Loucy (cell line): ENCODE data around the gene KIF16B.

Source experiments
- H2AFZ ChIP-seq: fragments of 200-600 bp; sonication (generic); 2 replicates; pipeline ENCODE4 v1.6.0; 2016; ENCODE audit warnings: antibody characterized with exemption, mild to moderate bottlenecking, low read length, moderate library complexity
- H3F3A ChIP-seq: fragments of 200-600 bp; 2 replicates; pipeline ENCODE4 v1.6.0; 2016; ENCODE audit warnings: antibody characterized with exemption, low read depth, mild to moderate bottlenecking
- H3K27me3 ChIP-seq: fragments of 200-600 bp; sonication (generic); 2 replicates; pipeline ENCODE4 v1.6.1; 2014; ENCODE audit warnings: low read length, mild to moderate bottlenecking; ENCODE audit not compliant: insufficient read depth, poor library complexity, severe bottlenecking
- H3K36me3 ChIP-seq: fragments of 200-600 bp; sonication (generic); 2 replicates; pipeline ENCODE4 v1.6.1; 2016; ENCODE audit warnings: low read length; ENCODE audit not compliant: insufficient read depth
- H3K4me1 ChIP-seq: fragments of 200-600 bp; sonication (generic); 2 replicates; pipeline ENCODE4 v1.5.1; 2014; ENCODE audit warnings: low read length, mild to moderate bottlenecking; ENCODE audit not compliant: insufficient read depth, poor library complexity, severe bottlenecking
- H3K4me2 ChIP-seq: fragments of 200-600 bp; sonication (generic); 2 replicates; pipeline ENCODE4 v1.6.0; 2014; ENCODE audit warnings: antibody characterized with exemption, low read length, low read depth, mild to moderate bottlenecking; ENCODE audit not compliant: poor library complexity, severe bottlenecking
- H3K4me3 ChIP-seq: fragments of 200-600 bp; sonication (generic); 2 replicates; pipeline ENCODE4 v1.5.1; 2014; ENCODE audit warnings: low read length, mild to moderate bottlenecking, mixed read lengths; ENCODE audit not compliant: poor library complexity, severe bottlenecking
- H3K79me2 ChIP-seq: fragments of 200-600 bp; sonication (generic); 2 replicates; pipeline ENCODE4 v1.6.1; 2014; ENCODE audit warnings: low read length; ENCODE audit not compliant: insufficient read depth
- H3K9ac ChIP-seq: fragments of 200-600 bp; sonication (generic); 2 replicates; pipeline ENCODE4 v1.6.0; 2014; ENCODE audit warnings: mild to moderate bottlenecking, low read depth, low read length, moderate library complexity; ENCODE audit not compliant: poor library complexity, severe bottlenecking
- H3K9me2 ChIP-seq: fragments of 200-600 bp; sonication (generic); replicated peaks from 2 replicates; pipeline ENCODE4 v1.6.1; 2016; ENCODE audit warnings: low read depth, low read length, mixed read lengths
- H3K9me3 ChIP-seq: fragments of 200-600 bp; sonication (generic); 2 replicates; pipeline ENCODE4 v1.6.1; 2014; ENCODE audit warnings: mild to moderate bottlenecking, antibody characterized with exemption, low read length, low read depth; ENCODE audit not compliant: insufficient read depth
- H4K20me1 ChIP-seq: fragments of 200-600 bp; sonication (generic); 2 replicates; pipeline ENCODE4 v1.6.0; 2014; ENCODE audit warnings: antibody characterized with exemption, low read length, mild to moderate bottlenecking; ENCODE audit not compliant: insufficient read depth, poor library complexity, severe bottlenecking
- EZH2phosphoT487 ChIP-seq: fragments of 200-600 bp; IDR thresholded peaks from 2 replicates; pipeline ENCODE4 v1.6.1; 2018; ENCODE audit warnings: antibody characterized with exemption, mild to moderate bottlenecking, moderate library complexity, borderline replicate concordance
- TF ChIP-seq, protein P1 (sequence below): fragments of 200-600 bp; sonication (generic); conservative IDR thresholded peaks from 2 replicates; pipeline ENCODE4 v1.5.1; 2014; ENCODE audit warnings: mild to moderate bottlenecking, antibody characterized with exemption, low read length

The KIF16B gene

DNA sequence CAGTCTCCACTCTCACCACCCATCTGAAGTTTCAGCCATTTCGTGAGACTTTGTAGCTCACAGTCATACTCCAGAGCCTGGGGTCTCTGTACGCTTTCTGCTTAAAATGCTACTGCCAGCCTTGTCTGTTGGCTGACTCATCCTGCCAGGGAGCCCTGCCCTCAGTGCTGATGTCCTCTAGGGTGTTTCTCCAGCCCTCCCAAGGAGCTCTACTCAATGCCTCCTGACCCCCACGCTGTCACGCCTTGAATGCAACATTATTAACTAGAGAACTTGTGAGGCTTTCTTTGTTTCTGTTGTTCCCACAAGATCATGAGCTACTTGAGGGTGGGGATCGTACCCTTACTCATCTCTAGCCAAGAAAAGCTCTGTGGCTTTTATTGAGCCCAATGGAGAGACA, 20.1 kb downstream of the KIF16B start:
- Histone ChIP-seq H3K9me2 (no peaks in the 10 kb centered on the region), H3K79me2 (no peaks in the 10 kb centered on the region), H3K4me1 (no peaks in the 10 kb centered on the region), H4K20me1 (no peaks in the 10 kb centered on the region), H3K9ac (no peak overlapping the region), H2AFZ (no peak overlapping the region), H3F3A (no peaks in the 10 kb centered on the region), H3K9me3 (peaks cover 3% of the 10 kb centered on the region; the same call in 1 of the 2 replicates), H3K4me2 (no peak overlapping the region), H3K4me3 (no peak overlapping the region), H3K27me3 (no peaks in the 10 kb centered on the region), H3K36me3 (no peaks in the 10 kb centered on the region)
- no peak for TF ChIP-seq EZH2phosphoT487
- TF ChIP-seq, protein P1, sequence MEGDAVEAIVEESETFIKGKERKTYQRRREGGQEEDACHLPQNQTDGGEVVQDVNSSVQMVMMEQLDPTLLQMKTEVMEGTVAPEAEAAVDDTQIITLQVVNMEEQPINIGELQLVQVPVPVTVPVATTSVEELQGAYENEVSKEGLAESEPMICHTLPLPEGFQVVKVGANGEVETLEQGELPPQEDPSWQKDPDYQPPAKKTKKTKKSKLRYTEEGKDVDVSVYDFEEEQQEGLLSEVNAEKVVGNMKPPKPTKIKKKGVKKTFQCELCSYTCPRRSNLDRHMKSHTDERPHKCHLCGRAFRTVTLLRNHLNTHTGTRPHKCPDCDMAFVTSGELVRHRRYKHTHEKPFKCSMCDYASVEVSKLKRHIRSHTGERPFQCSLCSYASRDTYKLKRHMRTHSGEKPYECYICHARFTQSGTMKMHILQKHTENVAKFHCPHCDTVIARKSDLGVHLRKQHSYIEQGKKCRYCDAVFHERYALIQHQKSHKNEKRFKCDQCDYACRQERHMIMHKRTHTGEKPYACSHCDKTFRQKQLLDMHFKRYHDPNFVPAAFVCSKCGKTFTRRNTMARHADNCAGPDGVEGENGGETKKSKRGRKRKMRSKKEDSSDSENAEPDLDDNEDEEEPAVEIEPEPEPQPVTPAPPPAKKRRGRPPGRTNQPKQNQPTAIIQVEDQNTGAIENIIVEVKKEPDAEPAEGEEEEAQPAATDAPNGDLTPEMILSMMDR: no peak

DNA sequence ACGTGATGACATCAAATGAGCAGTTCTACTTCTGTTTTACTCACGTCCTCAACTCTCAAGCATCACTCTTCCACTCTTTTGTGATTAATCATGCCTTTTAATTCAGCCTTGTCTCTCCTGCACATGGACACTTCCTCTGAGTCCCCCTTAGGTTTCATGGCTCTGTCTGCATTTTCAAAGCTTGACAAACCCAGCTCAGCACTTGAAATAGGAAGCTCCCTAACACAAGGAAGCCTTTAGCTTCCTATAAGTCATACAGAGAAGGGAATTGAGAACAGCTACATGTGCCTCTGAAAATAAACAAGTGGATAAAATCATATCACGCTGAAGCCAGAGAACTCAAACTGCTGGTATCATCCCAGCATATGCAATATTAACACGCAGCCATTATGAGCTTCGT, 21.2 kb downstream of the KIF16B start:
- no peaks in the 10 kb centered on the region for H3K36me3 ChIP-seq
- no peak overlapping the region for H3K4me2 ChIP-seq
- no peak overlapping the region for H2AFZ ChIP-seq
- no peaks in the 10 kb centered on the region for H3F3A ChIP-seq
- H4K20me1 ChIP-seq: no peaks in the 10 kb centered on the region
- H3K9me3 ChIP-seq: peaks cover 3% of the 10 kb centered on the region; the same call in 1 of the 2 replicates
- H3K27me3 ChIP-seq: no peaks in the 10 kb centered on the region
- TF ChIP-seq, protein P1: no peak
- no peak for TF ChIP-seq EZH2phosphoT487
- no peaks in the 10 kb centered on the region for H3K4me1 ChIP-seq
- no peaks in the 10 kb centered on the region for H3K79me2 ChIP-seq
- no peak overlapping the region for H3K9ac ChIP-seq
- no peak overlapping the region for H3K4me3 ChIP-seq
- no peaks in the 10 kb centered on the region for H3K9me2 ChIP-seq

DNA sequence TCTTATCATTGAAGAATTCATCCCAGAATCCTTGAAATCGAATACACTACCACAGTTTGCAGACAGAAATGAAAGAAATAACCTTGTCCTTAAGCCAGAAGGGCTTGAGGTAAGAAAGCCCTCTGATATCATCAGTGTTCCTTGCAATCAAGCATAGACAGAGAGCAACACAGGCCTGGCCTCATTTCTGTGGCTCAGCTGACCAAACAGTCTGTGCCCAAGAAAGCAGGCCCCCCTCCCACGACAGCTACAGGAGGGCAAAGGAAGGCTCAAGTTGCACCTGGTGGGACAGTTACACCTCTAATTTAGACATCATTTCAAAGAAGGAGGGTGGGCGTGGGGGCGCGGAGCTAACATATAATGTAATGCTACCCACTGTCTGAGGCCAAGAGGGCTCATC, 21.6 kb downstream of the KIF16B start:
- TF ChIP-seq, protein P1: no peak
- no peak for TF ChIP-seq EZH2phosphoT487
- Histone ChIP-seq H3K9me3 (peaks cover 3% of the 10 kb centered on the region; the same call in 1 of the 2 replicates), H3K4me1 (no peaks in the 10 kb centered on the region), H3K4me3 (no peak overlapping the region), H3K79me2 (no peaks in the 10 kb centered on the region), H2AFZ (no peak overlapping the region), H3K36me3 (no peaks in the 10 kb centered on the region), H3K9ac (no peak overlapping the region), H3K27me3 (no peaks in the 10 kb centered on the region), H4K20me1 (no peaks in the 10 kb centered on the region), H3F3A (no peaks in the 10 kb centered on the region), H3K4me2 (no peak overlapping the region), H3K9me2 (no peaks in the 10 kb centered on the region)
